HG03175 (cell line): ENCODE measurements around the gene NBPF8.
"Not testable (repeated sequence)": the region's sequence is repeated elsewhere in the genome, so short reads cannot be mapped to it uniquely, and the experiment has no call there.

ENCODE experiments used
- ATAC-seq: cut with Tn5 transposase; IDR thresholded peaks from one replicate; pipeline ENCODE4 v1.9.1; 2021; ENCODE audit warnings: mild to moderate bottlenecking, moderate library complexity; ENCODE audit not compliant: unreplicated experiment

Gene NBPF8

GRCh38 chr1:120414911-120415480 lies at the start of gene NBPF8:
Gene NBPF8, plus strand, starts transcription at chr1:120415035. Its CDS starts 21,488 bp downstream, at chr1:120436523.
- ATAC-seq: peak; percentile 98

GRCh38 chr1:120367709-120368108 lies 47.1 kb upstream of the NBPF8 start:
- ATAC-seq: not testable (repeated sequence)

DNA sequence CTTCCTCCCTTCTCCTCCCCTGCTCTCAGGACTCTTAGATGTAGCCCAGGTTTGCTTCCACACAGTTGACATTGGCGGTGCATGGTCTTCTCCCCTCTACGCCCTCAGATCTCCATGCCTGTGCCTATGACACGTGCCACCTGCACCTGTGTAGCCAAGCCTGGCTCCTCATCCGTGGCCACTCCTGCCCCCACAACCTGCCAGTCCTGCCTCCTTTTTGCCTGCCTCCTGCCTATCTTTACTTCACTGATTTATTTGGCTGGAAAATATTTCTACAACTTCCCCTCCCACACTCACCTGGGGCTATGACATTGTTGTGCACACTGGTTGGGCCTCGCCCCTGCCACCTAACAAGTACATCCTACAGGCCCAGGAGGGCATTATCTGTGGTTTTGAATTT lies 28.2 kb upstream of the NBPF8 start:
- ATAC-seq: not testable (repeated sequence)

DNA sequence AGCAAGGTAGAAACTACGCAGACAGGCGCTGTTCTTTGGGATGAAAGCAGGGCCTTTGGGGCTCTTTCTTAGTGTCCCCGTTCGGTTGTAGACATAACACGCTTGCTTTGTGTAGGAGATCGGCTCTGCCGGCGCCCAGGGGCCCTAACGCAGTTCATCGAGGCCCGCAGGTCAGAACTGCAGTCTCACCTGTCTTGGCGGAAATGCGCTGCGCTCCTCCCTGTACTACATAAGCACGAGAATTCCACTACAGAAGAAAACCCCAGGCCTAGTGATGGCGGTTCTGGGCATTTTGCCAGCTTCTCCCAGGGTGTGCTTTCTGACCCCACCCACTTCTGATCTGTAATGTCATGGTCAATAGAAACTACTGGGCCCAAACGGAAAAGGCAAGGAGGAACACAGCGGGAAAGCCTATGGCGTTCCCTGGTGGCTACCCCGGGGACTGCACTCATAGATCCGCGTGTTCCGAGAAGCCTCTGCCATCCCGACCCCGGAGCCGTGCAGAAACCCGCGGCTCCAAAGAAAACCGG lies 26.2 kb upstream of the NBPF8 start:
- not testable (repeated sequence) for ATAC-seq

DNA sequence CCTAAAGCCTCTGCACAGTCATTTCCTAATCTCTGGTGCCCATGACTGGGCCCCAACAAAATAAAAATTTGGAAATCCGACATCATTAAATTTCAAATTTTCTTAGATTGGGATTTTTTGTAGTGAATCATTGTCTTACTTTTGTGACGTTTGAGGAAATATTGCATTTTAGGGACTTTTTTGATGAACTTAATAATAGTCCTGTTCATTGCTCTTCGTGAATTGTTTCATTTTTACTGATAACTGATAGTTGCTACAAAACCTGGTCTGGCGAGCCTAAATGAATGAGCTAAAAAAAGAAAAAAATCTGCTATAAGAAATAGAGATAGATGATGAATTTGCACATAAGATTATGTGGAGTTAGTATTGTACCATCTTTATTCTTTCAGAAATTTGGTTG lies 23.5 kb upstream of the NBPF8 start:
- not testable (repeated sequence) for ATAC-seq

- not testable (repeated sequence) for ATAC-seq
These were observed 21.3 kb upstream of the NBPF8 start for GRCh38 chr1:120393316-120394232.

DNA sequence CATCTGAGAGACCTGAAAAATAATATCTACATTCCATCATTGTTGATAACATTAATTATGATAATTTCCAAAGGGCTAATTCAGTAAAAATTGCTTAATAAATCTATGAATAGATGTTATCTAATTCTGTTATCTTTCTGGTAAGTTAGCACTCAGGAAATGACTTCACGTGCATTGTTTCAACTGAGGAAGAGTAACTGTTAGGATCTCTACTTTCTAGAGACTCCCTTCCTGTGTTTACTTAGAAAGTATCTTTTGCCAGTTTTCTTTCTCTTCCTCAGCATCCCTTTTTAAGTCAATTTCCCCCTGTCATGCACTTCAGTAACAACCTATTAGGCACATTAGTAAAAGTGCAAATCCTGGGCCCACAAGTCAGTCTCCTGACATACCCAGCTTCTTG lies 9.5 kb upstream of the NBPF8 start:
- not testable (repeated sequence) for ATAC-seq

GRCh38 chr1:120414451-120414850 lies 384 bp upstream of the NBPF8 start:
- ATAC-seq: peak; percentile 16

GRCh38 chr1:120415492-120415961 lies 692 bp downstream of the NBPF8 start:
- ATAC-seq: peak; percentile 38

- not testable (repeated sequence) for ATAC-seq
These were observed 10.2 kb downstream of the NBPF8 start for GRCh38 chr1:120425063-120425462.

DNA sequence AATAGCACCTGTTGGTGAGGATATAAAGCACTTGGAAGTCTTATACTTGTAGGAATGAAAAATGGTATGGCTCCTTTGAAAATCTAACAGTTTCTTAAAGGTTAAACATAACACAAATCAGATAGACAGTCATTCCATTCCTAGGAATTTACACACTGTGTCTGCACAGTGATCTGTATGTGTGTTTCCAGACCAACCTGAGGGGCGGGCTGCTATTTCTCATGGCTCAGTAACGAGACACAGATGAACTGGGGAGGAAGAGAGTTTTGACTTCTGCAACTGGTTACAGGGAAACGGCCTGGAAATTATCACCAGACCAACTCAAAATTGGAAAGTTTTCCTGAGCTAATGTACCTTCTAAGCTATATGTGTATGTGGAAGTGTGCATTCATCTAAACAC lies 16.8 kb downstream of the NBPF8 start:
- ATAC-seq: not testable (repeated sequence)

DNA sequence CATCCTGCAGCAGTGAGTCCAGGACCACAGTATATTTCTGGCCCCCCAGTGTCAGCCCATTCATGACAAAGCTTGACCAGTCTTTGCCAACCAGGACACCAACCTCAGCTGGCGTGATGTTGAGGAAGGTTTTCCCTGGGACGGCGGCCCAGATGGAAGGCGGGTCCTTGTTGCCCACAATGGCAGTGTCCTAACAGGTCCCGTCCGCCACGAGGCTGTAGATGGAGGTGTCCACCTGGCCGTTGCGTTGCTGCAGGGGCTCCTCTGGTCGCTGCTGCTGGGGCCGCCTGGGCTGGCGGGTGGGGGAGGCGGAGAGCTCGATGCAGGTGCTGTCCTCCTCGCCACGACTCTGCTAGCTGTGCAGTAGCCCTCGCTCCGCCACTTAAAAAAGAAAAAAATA lies 19.0 kb downstream of the NBPF8 start:
- ATAC-seq: not testable (repeated sequence)

DNA sequence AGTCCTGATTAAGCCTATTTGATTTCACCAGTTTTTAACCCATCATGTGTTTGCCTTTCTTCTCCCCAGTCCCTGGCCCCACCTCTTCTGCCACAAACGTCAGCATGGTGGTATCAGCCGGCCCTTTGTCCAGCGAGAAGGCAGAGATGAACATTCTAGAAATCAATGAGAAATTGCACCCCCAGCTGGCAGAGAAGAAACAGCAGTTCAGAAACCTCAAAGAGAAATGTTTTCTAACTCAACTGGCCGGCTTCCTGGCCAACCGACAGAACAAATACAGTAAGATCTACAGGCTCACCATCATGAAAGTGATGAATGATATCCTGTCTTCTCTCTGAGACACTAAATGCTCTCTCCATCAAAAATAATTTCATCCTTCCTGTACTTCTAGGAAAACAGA lies 34.3 kb downstream of the NBPF8 start:
- not testable (repeated sequence) for ATAC-seq
